T-helper 17 cell (primary cell): ENCODE data around the gene ANKRD29. TPM values are rescaled to one million over a fixed set of nuclear protein-coding genes. Genes with fewer than 3 reads are reported as not detected.
"Not testable (repeated sequence)": the region's sequence is repeated elsewhere in the genome, so short reads cannot be mapped to it uniquely, and the experiment has no call there.

Source experiments
- ATAC-seq: fragments of 150-1000 bp; cut with Tn5 transposase; 2 replicates; pipeline ENCODE4 v1.10.0; 2021; ENCODE audit warnings: mild to moderate bottlenecking, moderate library complexity
- DNase-seq, 3 donors: peaks; one replicate each; pipeline versions ENCODE4 v3.0.0 to v3.0.0-alpha.2; 2020 to 2021
- H3K9me3 ChIP-seq: one replicate; pipeline ENCODE4 v1.7.0; 2013; ENCODE audit warnings: low read length, mild to moderate bottlenecking; ENCODE audit not compliant: control insufficient read depth, poor library complexity, severe bottlenecking
- H3K27ac Mint-ChIP-seq: one replicate; pipeline ENCODE4 v1.8.0; 2022; ENCODE audit warnings: mild to moderate bottlenecking, moderate library complexity, mixed read lengths
- H3K27me3 Mint-ChIP-seq: one replicate; pipeline ENCODE4 v1.8.0; 2022; ENCODE audit warnings: mixed read lengths
- H3K36me3 Mint-ChIP-seq: one replicate; pipeline ENCODE4 v1.8.0; 2022; ENCODE audit warnings: low read depth, mixed read lengths
- H3K4me1 Mint-ChIP-seq: one replicate; pipeline ENCODE4 v1.8.0; 2022; ENCODE audit warnings: mild to moderate bottlenecking, mixed read lengths
- H3K4me3 Mint-ChIP-seq: one replicate; pipeline ENCODE4 v1.8.0; 2022; ENCODE audit warnings: mild to moderate bottlenecking, moderate library complexity, mixed read lengths
- total RNA-seq, 4 donors: library from RNA in 2 of 4; stranded (reverse) in 2 of 4; gene quantifications; one replicate each; pipeline ENCODE4 v1.2.3 and lab custom pipeline; 2022 to 2026

ANKRD29 gene
- total RNA-seq, 2 donors from 2014 or later = 0.25 to 0.26 TPM

DNA sequence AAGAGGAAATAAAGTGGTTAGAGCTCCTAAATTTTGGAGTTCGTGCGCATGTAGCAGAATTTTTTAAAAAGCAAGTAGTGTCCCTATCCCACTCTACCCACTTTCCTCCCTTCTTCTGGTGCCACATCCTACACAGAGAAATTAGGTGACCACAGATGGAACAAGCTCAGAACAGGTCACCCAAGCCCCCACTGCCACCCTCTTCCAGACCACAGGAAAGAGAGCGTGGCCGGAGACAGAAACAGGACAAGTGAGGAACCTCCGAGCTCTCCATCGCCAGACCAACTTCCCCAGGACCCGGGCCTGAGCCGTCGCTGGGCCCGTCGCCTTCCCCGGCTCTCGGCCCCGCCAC, 76.8 kb downstream of the ANKRD29 start:
- ATAC-seq = no peak
- Mint-ChIP-seq H3K27ac (peak overlapping the region; percentile 91), H3K4me3 (peak overlapping the region; percentile 90), H3K4me1 (peaks cover 30% of the 10 kb centered on the region), H3K27me3 (no peaks in the 10 kb centered on the region), H3K36me3 (no peaks in the 10 kb centered on the region)
- no peaks in the 10 kb centered on the region for H3K9me3 ChIP-seq
- no peak for DNase-seq

DNA sequence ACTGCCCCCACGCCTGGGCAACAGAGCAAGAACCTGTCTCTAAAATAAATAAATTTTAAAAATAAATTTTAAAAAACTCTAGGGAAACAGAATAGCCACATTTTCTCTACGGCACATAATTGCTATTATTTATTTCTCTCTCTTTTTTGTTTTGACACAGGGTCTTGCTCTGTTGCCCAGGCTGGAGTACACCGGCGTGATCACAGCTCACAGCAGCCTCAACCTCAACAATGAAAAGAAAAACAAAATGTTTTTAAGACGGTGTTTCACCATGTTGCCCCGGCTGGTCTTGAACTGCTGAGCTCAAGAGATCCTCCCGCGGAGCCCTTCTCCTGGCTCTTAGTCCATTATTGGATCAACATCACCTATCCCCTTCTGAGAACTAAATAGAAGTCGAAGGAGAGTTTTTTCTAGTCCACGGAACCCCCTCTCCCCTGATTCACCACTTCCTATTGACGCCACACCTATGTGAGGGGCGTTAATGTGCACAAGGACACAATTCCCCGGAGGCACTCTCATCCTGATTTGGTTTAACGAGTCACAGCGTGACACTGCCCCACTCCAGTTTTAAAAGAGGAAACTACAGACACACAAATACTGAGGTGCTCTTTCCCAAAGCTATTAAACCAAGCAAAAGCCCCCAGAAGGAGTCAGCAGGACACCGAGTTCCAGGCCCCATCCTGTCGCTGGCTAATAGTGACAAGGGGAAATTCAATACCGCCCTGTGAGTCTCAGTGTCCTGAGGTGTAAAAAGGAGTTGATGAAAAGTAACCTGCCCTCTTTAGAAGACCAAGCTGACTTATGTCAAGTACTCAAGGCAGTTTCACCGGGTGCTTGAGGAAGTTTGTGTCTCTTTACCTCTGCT, 77.5 kb downstream of the ANKRD29 start:
- ATAC-seq (no peak), DNase-seq (no peak)
- Mint-ChIP-seq H3K4me3 (peak overlapping the region; percentile 90), H3K27ac (peak overlapping the region; percentile 91), H3K4me1 (peaks cover 34% of the 10 kb centered on the region), H3K27me3 (no peaks in the 10 kb centered on the region), H3K36me3 (no peaks in the 10 kb centered on the region)
- H3K9me3 ChIP-seq = no peaks in the 10 kb centered on the region

- Mint-ChIP-seq H3K4me1 (peaks cover 38% of the 10 kb centered on the region), H3K4me3 (no peak overlapping the region), H3K27me3 (no peaks in the 10 kb centered on the region), H3K27ac (no peak overlapping the region), H3K36me3 (no peaks in the 10 kb centered on the region)
- DNase-seq (no peak), ATAC-seq (no peak)
- H3K9me3 ChIP-seq = no peaks in the 10 kb centered on the region
Measured at GRCh38 chr18:23584019-23584983, 78.4 kb downstream of the ANKRD29 start.

GRCh38 chr18:23583071-23583865, 79.4 kb downstream of the ANKRD29 start:
- no peak for DNase-seq
- Mint-ChIP-seq H3K27ac (peak overlapping the region; percentile 49), H3K27me3 (no peaks in the 10 kb centered on the region), H3K36me3 (no peaks in the 10 kb centered on the region), H3K4me3 (no peak overlapping the region), H3K4me1 (peaks cover 48% of the 10 kb centered on the region)
- no peaks in the 10 kb centered on the region for H3K9me3 ChIP-seq
- no peak for ATAC-seq

DNA sequence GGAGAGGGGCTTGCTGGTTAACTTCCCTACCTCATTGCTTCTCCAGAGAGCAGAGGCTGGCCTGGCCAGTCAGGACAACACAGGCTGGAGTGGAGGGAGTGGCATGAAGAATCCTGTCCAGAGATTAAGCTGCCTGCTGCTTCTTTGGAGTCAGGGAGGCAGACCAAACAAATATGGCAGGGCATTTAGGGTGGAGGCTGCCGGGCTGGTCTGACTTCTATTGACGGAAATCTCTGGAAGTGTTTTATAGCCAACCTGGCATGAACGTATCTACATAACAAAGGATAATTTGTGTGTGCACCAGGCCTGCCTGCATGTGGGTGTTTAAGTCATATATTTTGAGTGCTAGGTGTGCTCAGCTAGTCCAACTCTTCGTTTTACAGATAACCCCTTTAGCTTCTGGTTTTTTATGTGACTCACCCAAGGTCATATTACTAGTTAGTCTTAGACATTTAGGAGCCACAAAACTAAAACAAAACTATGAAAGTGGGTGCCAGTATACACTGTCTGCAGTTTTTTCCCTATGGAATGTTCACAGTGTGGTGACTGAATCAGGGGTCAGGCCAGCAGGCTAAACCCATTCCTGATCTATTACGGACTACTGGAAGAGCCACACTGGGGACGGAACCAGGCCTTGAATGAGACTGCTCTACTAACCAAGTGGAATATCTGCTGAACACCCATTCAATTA, 81.9 kb downstream of the ANKRD29 start:
- ATAC-seq (no peak), DNase-seq (no peak)
- H3K27ac Mint-ChIP-seq = peak overlapping the region; percentile 90
- H3K4me1 Mint-ChIP-seq = peaks cover 47% of the 10 kb centered on the region
- H3K9me3 ChIP-seq = no peaks in the 10 kb centered on the region
- H3K36me3 Mint-ChIP-seq = peaks cover 3% of the 10 kb centered on the region
- no peak overlapping the region for H3K4me3 Mint-ChIP-seq
- no peaks in the 10 kb centered on the region for H3K27me3 Mint-ChIP-seq

- Mint-ChIP-seq H3K27ac (peak overlapping the region; percentile 90), H3K36me3 (peaks cover 3% of the 10 kb centered on the region), H3K4me3 (no peak overlapping the region), H3K27me3 (no peaks in the 10 kb centered on the region), H3K4me1 (peaks cover 54% of the 10 kb centered on the region)
- DNase-seq = no peak
- no peak for ATAC-seq
- no peaks in the 10 kb centered on the region for H3K9me3 ChIP-seq
Measured at GRCh38 chr18:23578891-23579653, 83.6 kb downstream of the ANKRD29 start.

DNA sequence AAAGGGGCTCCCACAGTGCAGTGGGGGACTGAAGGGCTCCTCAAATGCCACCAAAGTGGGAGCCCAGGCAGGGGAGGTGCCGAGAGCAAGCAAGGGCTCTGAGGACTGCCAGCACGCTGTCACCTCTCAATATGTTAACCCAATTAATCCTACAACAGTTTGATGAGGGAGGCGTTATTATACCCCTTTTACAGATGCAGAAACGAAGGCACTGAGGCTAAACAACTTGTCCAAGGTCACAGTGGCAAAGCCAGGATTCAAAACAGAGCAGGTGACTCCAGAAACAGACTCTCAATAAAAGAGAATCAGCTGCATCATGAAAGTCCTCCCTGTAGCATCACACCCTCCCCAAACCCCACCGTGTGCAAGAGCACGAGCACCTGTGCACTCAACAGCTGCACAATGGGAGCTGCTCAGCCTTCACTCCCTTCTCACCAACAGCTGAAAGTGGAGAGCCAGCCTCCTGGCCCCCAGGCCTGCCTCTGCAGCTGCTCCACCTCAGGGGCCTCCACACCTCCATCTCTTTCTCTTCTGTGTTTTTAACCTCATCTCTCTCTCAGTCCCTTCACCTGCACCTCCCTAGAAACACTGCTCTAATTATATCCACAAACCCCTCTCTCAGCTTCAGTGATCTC, 84.5 kb downstream of the ANKRD29 start:
- no peaks in the 10 kb centered on the region for H3K9me3 ChIP-seq
- DNase-seq (no peak), ATAC-seq (no peak)
- no peaks in the 10 kb centered on the region for H3K27me3 Mint-ChIP-seq
- peaks cover 55% of the 10 kb centered on the region for H3K4me1 Mint-ChIP-seq
- no peak overlapping the region for H3K4me3 Mint-ChIP-seq
- peak overlapping the region; percentile 90 for H3K27ac Mint-ChIP-seq
- H3K36me3 Mint-ChIP-seq = peaks cover 3% of the 10 kb centered on the region

DNA sequence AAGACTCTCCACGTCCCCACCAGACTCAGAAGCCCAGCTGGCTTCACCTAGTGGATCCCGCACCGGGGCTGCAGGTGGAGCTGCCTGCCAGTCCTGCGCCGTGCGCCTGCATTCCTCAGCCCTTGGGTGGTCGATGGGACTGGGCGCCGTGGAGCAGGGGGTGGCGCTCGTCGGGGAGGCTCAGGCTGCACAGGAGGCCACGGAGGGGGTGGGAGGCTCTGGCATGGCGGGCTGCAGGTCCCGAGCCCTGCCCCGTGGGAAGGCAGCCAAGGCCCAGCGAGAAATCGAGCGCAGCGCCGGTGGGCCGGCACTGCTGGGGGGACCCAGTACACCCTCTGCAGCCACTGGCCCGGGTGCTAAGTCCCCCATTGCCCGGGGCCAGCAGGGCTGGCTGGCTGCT, 85.2 kb downstream of the ANKRD29 start:
- H3K27ac Mint-ChIP-seq, H3K9me3 ChIP-seq, DNase-seq, H3K4me3 Mint-ChIP-seq, H3K27me3 Mint-ChIP-seq, H3K36me3 Mint-ChIP-seq, ATAC-seq: not testable (repeated sequence)
- H3K4me1 Mint-ChIP-seq = peaks cover 53% of the 10 kb centered on the region

DNA sequence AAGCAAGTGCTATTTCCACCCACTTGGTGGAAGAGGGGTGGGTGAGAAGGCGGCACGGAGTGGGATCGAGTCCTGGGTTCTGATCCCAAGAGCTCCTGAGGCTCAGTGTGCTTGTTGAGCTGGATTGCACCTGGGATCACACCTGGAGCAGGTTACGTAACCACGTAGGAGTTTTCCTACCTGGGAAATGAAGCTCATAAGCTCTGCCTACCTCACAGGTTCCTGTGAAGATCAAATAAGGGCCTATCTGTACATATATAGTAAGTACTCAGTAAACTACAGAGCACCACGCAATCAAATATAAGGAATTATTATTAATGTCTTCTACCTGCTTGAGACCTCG, 87.4 kb downstream of the ANKRD29 start:
- no peak for ATAC-seq
- DNase-seq = no peak
- H3K9me3 ChIP-seq = no peaks in the 10 kb centered on the region
- H3K27me3 Mint-ChIP-seq = no peaks in the 10 kb centered on the region
- peak overlapping the region; percentile 53 for H3K4me3 Mint-ChIP-seq
- H3K36me3 Mint-ChIP-seq = peaks cover 3% of the 10 kb centered on the region
- peak overlapping the region; percentile 99 for H3K27ac Mint-ChIP-seq
- peaks cover 41% of the 10 kb centered on the region for H3K4me1 Mint-ChIP-seq

- H3K4me1 Mint-ChIP-seq = peaks cover 39% of the 10 kb centered on the region
- peak overlapping the region; percentile 80 for H3K4me3 Mint-ChIP-seq
- H3K9me3 ChIP-seq = no peaks in the 10 kb centered on the region
- no peaks in the 10 kb centered on the region for H3K27me3 Mint-ChIP-seq
- H3K27ac Mint-ChIP-seq = peak overlapping the region; percentile 99
- ATAC-seq (no peak), DNase-seq (no peak)
- H3K36me3 Mint-ChIP-seq = peaks cover 3% of the 10 kb centered on the region
Measured at GRCh38 chr18:23574611-23575308, 88.0 kb downstream of the ANKRD29 start.
